GM19463 (cell line): Measurements from ENCODE around the gene LIN7C.
A peak's percentile ranks its signal among the peaks of the same experiment; 100 is the strongest.

ENCODE experiments used
- ATAC-seq: cut with Tn5 transposase; IDR thresholded peaks from one replicate; pipeline ENCODE4 v1.9.1; 2021; ENCODE audit warnings: mild to moderate bottlenecking, moderate library complexity; ENCODE audit not compliant: unreplicated experiment

Gene LIN7C

DNA sequence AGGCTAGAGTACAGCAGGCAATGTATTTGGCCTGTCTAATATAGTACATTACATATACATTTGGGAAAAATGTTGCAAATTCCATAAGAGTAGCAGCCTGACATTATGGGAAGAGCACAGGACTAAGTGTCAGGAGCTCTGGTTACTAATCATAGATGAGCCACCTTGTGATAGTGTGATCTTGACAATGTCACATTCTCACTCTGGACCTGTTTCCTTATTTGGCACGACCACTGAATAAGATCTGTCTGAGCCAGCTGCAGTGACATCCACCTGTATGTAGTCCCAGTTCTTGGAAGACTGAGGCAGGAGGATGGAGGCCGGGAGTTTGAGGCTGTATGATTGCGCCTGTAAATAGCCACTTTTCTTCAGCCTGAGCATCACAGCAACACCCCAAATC lies 5.7 kb upstream of the LIN7C start:
- no peak for ATAC-seq

DNA sequence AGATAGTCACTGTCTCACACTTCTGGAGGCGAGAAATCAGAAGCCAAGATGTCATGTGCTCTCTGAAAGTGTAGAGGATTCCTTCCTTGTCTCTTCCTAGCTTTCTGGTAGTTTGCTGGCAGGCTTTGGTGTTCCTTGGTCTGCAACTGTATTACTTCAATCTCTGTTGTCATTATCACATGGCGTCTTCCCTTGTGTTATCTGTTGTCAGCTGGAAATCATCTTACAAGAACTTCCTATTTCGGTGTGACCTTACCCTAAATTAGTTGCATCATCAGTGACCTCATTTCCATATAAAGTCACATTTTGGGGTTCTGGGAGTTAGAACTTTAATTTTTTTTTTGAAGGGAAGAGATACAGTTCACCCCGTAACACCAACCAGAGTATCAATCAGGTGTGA lies 3.3 kb upstream of the LIN7C start:
- ATAC-seq: no peak

DNA sequence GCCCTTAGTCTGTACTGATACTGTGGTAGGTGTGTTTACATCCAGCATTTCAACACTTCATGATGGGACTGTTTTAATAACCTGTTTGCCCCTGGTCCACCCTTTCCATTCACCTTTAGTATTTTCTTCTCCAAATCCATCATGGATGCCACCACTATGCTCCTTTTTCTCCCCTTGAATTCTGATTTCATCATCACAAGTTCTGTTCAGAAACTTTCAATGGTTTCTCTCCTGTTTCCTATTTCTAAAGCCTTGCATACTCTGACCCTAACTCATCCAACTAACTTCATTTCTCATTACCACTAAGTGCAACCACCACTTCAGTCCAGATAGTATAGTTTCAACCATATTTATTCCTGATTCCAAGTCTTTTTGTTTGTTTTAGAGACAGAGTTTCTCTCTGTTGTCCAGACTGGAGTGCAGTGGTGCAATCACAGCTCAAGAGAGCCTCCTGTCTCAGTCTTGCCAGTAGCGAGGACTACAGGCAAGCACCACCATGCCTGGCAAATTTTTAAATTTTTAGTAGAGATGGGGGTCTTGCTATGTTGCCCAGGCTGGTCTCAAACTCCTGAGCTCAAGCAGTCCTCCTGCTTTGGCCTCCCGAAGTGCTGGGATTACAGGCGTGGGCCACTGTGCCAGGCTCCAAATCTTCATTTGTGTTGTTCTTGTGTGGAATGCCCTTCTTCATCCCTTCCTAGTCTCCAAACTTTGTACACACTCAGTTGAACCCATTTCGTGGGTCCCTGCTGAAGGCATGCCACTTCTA lies 1.2 kb upstream of the LIN7C start:
- no peak for ATAC-seq

DNA sequence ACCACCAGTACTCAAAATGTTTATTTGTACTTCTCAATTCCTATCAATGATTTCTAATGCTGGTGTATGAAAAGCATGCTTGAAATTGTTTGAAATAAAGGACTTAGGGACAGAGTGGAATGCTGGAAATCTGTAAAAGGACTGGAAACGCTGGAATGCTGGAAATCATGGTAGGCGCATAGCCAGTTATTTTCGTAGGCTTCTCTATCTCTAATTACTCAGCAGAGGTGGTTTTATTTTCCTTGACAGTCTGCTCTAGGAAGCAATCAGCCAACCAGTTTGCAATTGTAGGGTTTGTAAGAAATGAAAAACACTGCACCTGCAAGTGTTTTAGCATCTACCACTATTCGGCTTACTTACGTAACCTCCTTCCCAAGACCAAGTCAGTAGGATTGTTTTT lies 788 bp downstream of the LIN7C start:
- ATAC-seq: no peak

DNA sequence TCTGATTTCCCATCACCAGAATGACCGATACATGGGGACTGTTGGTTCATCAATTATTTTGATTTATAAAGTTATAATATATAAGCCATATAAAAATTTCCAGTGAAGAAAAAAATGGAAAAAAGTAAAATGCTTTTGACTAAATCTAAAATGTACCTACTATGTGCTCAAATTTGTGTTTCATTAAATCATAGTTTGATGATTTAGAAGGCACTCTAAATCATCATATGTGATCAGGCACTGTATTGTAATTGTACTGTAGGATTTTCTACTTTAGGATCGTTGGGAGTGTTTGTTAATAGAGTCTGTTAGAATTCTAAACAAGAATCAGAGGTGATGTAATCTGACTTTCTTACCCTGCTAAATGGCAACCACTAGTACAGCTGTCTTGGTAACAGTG lies 2.4 kb downstream of the LIN7C start:
- ATAC-seq: no peak

DNA sequence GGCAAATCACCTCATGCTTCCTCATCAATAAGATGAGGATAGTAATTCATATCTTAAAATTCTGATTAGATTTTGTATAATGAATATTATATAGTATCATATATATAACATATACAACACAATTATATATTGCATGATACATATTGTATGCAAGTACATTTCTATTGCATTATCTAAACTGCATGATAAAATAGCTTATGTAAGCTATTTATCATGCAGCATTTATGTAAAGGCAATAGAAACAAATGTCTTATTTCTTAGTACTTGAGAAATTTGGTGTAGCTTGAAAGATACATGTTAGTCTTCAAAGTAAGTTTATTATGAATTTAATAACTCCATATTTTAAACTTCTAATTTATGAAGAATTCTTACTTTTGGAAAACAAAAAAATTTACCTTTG lies 5.5 kb downstream of the LIN7C start:
- no peak for ATAC-seq

DNA sequence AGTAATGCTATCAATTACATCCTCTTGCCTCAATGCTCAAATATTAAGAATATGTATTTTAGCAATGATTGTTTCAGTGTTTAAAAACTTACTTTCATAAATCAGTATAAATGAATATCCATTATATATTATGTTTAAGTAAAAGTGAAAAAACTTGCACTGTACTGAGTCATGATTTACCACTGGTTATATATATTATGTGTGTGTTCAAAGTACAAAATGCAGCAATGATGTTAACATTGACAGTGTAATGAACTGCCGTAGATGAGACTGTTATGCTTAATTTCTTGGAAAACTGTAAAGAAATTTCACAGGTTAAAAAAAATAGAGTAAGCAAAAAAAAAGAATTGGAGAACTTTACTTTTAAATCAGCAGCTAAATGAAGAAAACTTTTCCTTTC lies 8.7 kb downstream of the LIN7C start:
- ATAC-seq: no peak

DNA sequence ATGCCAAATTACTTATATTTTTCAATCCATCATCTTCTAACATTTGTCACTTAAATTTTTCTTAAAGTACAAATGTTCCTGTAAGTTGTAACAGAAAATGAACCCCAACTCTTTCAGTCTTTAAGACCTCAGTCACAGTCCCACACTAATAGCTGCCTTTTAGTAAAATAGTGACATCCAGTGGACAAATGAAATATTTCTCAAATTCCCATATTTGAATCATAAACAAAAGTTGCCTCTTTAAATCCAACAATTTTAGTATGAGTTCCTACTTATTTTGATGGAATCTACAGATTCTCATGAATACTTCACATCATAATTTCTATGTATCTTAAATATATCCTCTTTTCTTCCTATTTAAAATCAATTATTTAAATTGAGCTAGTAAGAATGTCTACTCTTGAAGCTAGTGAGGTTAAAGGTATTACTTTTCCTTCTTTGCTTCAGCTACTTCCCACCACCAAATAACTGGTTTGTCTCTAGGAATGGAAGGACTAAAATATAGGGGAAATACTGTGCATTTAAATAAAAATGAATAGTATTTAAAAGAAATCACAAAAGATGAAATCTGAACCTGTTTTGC lies 9.2 kb downstream of the LIN7C start:
- no peak for ATAC-seq

DNA sequence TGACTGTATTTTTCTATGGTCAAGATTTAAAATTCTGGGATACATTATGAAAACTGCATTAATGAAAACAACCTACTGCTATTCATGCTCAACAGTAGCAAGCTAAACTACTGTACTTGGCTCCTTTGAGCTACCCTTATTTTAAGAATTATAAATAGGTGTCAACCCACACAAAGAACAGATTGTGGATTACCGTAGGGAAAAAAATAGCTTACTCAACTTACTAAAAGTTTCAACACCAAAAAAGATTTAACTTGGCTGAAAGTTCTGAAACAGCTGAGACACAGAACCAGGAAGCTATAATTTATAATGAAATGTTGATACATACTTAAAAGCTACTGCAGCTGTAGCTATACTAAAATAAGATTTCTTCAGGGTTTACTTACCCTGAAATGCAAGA lies 10.1 kb downstream of the LIN7C start:
- ATAC-seq: no peak

DNA sequence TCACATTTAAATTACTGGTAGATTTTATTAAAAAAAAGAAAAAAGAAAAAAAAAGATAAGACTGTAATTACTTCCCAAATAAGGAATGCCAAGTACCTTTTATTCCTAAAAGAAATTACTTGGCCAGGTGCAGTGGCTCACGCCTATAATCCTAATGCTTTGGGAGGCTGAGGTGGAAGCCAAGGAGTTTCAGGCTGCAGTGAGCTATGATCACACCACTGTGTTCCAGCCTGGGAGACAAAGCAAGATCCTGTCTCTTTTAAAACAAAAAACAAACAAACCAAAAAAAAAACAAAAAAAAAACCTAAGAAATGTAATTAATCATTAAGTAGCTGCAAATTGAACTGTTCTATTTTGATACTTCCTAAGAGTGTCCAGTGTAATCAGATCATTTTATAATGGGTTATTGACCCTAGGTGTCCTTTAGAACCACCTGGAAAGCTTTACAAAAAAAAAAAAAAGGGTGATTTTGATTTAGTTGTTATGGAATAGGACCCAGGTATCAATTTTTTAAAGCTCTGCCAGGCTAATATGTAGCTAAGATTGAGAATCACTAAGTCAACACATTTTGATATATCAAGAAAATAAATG lies 10.8 kb downstream of the LIN7C start:
- no peak for ATAC-seq

DNA sequence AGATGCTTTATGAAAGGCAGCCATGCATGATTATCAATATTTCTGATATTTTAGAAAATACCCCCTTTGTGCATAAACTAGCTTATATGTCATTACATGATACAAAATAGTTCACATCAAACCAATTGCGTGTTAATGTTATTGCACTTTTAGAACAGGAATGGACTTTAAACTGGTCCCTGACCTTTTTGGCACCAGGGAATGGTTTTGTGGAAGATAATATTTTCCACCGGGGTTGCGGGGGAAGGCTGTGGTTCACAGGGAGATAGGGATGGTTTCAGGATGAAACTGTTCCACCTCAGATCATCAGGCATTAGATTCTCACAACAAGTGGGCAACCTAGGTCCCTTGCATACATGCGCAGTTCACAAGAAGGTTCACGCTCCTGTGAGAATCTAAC lies 17.5 kb downstream of the LIN7C start:
- no peak for ATAC-seq

DNA sequence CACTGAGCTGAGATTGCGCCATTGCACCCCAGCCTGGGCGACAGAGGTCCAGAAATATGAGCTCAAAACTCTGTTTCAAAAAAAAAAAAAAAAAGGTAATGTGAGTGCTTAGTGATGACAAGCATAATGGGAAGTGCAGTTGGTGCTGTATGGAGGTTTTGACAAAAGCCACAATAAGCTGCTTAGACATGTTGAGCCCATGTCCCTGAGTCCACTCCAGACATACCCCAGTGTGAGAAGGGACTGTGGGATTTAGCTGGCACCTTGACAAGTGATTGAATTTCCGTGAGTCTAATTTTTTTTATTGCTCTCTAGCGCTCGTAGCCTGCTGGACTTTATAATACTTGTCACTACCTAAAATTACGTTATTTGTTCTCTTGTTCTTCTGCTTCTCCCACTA lies 18.9 kb downstream of the LIN7C start:
- ATAC-seq: no peak

DNA sequence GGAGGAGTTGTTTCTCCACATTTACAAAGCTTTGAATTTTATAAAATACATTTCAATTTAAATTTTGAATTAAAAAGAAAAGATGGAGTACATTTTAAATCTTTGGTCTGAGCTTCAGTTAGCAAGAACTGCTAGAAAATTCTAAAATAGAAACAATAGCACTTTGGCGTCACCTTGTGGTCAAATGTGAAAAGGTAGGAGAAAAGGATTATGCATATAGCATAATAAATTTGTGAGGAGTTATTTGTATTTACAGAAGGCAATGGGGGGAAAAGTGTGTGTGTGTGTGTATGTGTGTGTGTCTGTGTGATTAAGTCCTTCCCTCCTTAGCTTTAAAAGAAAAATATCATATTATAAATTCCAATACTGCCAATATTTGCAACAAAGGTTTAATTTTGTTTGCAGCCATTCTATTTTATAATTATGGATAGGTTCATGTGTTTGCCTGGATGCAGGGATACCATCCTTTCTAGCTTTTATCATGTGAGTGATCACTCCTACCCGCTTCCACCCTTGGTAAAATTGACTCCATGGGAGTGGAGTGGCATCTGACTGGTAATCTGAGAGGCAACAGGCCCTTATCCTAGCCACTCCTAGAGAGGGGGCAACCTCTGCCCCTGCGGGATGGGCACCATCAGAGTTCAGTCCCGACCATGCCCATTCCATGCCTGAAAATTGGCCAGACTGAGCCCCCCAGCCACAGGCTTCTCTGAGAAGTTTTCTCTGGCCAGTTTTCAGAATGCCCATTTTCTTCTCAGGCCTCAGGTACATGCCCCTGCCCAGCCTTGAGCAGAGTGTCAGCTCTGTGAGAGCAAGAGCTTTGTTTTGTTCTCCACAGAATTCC lies 20.4 kb downstream of the LIN7C start:
- ATAC-seq: no peak

DNA sequence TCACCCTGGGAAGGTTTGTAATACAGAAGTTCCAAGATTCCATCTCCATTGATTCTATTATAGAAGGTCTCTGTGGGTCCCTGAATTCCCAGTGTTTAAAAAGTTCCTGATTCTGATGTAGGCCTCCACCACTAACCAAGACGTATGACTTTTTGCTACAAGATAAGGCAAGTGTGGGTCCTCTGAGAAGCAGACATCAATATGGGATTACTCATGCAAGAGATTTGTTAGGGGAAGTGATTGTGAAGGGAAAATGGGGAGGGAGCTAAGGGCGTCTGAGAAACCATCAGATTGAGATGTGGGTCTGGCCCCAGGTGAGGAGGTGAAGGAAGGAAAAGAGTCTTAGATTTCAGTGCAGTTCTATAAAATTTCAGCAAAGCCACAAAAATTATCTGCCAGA lies 23.8 kb downstream of the LIN7C start:
- no peak for ATAC-seq

DNA sequence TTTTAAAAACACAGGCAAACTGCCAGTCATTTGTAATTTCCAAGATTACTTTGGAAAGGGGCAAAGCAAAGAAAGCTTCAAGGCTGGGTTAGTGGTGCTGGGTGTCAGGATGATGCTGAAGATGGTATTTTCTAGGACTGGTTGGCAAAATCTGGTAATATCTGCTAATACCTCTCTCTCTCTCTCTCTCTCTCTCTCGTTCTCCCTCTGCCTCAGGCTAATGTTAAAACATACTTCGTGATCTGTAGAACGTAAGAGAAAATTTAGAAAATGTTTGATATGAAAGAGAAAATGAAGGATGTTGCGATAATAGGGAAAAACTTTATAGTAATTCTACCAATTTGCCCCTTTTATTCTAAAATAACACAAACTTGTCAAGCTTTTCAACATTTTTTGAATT lies 24.6 kb downstream of the LIN7C start:
- ATAC-seq: no peak

DNA sequence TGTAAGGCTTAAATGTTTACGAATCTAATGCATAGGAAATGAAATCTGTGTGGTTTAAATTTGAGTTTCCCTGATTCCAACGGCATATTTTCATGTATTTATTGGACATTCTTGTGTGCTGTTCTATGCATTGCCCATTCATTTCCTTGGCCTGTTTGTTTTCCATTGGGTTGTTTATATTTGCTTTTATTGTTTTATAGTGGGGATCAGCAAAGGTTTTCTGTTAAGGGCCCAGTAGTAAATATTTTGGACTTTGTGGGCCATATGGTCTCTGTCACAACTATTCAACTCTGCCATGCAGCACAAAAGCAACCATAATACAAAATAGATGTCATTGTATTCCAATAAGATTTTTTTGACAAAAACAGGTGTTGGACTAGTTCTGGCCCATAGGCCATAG lies 28.7 kb downstream of the LIN7C start:
- ATAC-seq: no peak

DNA sequence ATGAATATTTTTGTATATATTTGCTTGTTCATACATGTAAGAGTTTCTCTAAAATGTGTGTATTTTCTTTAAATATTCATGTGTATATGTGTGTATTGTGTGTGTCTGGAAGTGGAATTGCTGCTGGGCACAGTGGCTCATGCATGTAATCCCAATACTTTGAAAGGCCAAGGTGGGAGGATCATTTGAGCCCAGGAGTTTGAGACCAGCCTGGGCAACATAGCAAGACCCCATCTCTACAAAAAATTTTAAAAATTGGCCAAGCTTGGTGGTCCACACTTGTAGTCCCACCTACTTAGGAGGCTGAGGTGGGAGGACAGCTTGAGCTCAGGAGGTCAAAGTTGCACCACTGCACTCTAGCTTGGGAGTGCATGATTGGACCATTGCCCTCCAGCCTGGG lies 29.3 kb downstream of the LIN7C start:
- no peak for ATAC-seq

DNA sequence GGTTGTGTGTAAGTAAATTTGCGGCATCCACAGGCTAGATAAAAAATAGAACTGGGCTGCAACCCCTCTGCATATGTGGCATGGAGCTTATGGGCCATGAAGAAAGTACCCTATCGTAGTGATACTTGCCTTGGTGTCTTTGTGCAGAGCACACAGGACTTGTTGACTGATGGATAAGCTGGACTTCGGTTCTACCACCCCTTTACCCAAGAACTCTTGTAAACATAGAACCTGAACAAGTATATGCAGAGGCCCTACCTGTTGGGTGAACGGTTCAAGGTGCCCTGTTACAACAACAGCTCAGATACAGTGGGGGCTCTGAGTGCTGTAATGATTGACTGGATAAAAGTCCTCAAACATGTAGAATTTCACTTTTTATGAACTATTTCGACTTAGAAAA lies 30.9 kb downstream of the LIN7C start:
- ATAC-seq: no peak

DNA sequence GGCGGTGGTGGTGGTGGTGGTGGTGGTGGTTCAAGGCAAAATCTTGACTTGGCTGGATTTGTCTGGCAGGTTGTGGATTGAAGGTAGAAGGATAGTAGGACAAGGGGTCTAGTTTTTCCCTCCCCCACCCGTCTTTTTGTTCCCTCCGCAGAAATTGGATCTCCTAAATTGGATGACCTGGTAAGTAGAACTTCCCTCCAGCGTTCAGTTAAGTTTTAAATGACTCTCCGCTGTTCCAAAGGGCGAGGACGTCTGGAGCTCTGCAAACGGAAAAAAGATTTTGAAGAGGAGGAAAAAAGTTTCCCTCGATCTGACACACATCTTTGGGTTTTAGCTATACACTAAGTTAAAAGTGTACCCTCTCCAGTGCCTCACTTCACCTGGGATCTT lies 33.6 kb downstream of the LIN7C start:
- ATAC-seq: no peak

DNA sequence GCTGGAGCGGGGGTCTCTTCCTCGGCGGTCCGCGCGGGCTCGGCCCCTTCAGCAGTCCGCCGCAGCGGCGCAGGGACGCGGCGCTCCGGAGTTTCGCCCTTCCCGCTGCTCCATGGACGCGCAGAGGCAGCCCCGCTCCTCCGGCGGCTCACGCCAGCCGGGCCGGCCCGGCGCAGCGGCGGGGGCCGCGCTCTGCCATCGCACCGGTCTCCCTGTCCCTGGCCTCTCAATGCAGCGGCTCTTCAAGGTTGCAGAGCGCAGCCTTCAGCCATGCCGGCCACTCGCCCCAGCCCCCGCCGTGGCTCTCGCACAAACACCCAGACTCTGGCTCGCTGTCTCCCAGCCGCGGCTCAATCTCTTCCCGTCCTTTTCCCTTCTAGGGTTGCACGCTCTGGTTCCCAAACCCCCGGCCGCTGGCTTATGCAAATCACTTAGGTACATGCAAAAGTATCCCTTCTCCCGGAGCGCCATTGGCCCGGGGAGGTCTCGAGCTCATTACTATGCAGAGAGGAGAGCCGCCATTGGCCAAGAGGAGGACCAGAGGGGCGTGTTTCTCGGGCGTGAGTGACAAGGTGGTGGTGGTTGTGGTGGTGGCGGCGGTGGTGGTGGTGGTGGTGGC lies 34.1 kb downstream of the LIN7C start, which contains the start of gene LGR4:
Gene LGR4, minus strand, starts transcription at position 393 of the 619 bp plus-strand sequence. CDS start 488 bp downstream, outside the sequence.
- peak; percentile 69 for ATAC-seq
